Adrenal gland (tissue), 12 donors: ENCODE measurements around the gene C6orf15. TPM values are rescaled to one million over a fixed set of nuclear protein-coding genes. Genes with fewer than 3 reads are reported as not detected.

Source experiments
- DNase-seq, 7 donors: peaks; one replicate each; pipeline ENCODE4 v3.0.0-alpha.2; 2019 to 2020
- H3K27ac ChIP-seq, 5 donors: fragments of 200-600 bp; sonication (generic) in 4 of 5; 1 replicate in 3 of 5; 2 replicates in 2 of 5; pipeline versions ENCODE4 v1.5.1 to v1.8.0; 2016 to 2020; ENCODE audit warnings: mild to moderate bottlenecking in 1 of 5
- H3K27me3 ChIP-seq: fragments of 200-600 bp; 2 replicates; pipeline ENCODE4 v1.8.0; 2021
- H3K36me3 ChIP-seq, 2 donors: fragments of 200-600 bp; replicated peaks in 1 of 2; 1 replicate in 1 of 2; 2 replicates in 1 of 2; pipeline versions ENCODE4 v1.5.1 to v1.8.0; 2018 to 2022
- H3K4me1 ChIP-seq, 2 donors: fragments of 200-600 bp; replicated peaks in 1 of 2; 1 replicate in 1 of 2; 2 replicates in 1 of 2; pipeline versions ENCODE4 v1.5.1 to v1.8.0; 2018 to 2021
- H3K4me3 ChIP-seq, 4 donors: fragments of 200-600 bp; sonication (generic) in 3 of 4; one replicate each; pipeline ENCODE4 v1.5.1; 2016 to 2018
- H3K9me3 ChIP-seq, 3 donors: fragments of 200-600 bp; sonication (generic) in 1 of 3; replicated peaks in 1 of 3; 1 replicate in 2 of 3; 2 replicates in 1 of 3; pipeline versions ENCODE4 v1.5.1 to v1.8.0; 2016 to 2021
- CTCF ChIP-seq, 6 experiments: fragments of 450-650 bp in 4 of 6; fragments of 200-600 bp in 2 of 6; sonication (generic) in 1 of 6; IDR thresholded peaks; 1 replicate in 5 of 6; 2 replicates in 1 of 6; pipeline versions ENCODE4 v1.5.1 to v1.8.0; 2016 to 2021; ENCODE audit warnings: antibody characterized with exemption in 6 of 6, mild to moderate bottlenecking in 2 of 6, moderate library complexity in 1 of 6
- POLR2A ChIP-seq, 2 donors: fragments of 450-650 bp; IDR thresholded peaks; one replicate each; pipeline ENCODE4 v1.6.1; 2017; ENCODE audit warnings: antibody characterized with exemption in 2 of 2, mild to moderate bottlenecking in 2 of 2, moderate library complexity in 1 of 2
- WGBS, 4 donors: extraction: QIAGEN DNeasy Blood & Tissue Kit in 2 of 4; methylation state at CpG; one replicate each; pipeline versions ENCODE4 v1.1.5 to v1.1.7; 2013 to 2017; 5-methylcytosine and 5-hydroxymethylcytosine counted together
- intact Hi-C, 2 donors: fragments of 100-400 bp; cut with DNase I; formaldehyde crosslinking; loops; one replicate each; pipeline versions ENCODE4 v1.14.1 to v1.15.0; 2022 to 2023
- polyA plus RNA-seq, 3 donors: library from polyadenylated mRNA; stranded (reverse); fragments of 200-250 nt in 2 of 3; fragments of 350-450 nt in 1 of 3; fragmentation: Illumina TruSeq in 1 of 3; extraction: RNeasy Lipid Tissue Mini Kit (QIAGEN cat#74804) in 1 of 3; gene quantifications; one replicate each; pipeline ENCODE4 v1.2.3, GENCODE V29; 2013 to 2014
- total RNA-seq, 9 donors: library from RNA; depleted of rRNA in 4 of 9; stranded (reverse); fragments of >200 nt in 4 of 9; fragments of 120-200 nt in 1 of 9; fragmentation: NEBNext Ultra II Directional in 1 of 9; extraction: Animal tissue kit (Norgen Biotek cat#: 25700) in 1 of 9; gene quantifications; one replicate each; pipeline versions ENCODE4 v1.1.0 to v1.2.4, GENCODE V29; 2013 to 2023
- donor health status: healthy with polysubstance abuse.
- donor health status: Bipolar disorder and iron deficiency.
- donor health status: DM: yes; HTN: yes; CAD: no.
- donor health status: DM: no; HTN: no; CAD: no.
- donor health status: DM: no; HTN: no; CAD: no.
- donor health status: DM: yes; HTN: yes; CAD: no.

The C6orf15 gene
- total and polyA plus RNA-seq, 12 donors, result not detected

- DNase-seq, result no peak
- Histone ChIP-seq H3K36me3 (no peaks in the 10 kb centered on the region), H3K4me3 (no peak overlapping the region), H3K27ac (no peak overlapping the region), H3K4me1 (no peaks in the 10 kb centered on the region), H3K9me3 (no peaks in the 10 kb centered on the region), H3K27me3 (no peaks in the 10 kb centered on the region)
- intact Hi-C loops, result no loop called here
- TF ChIP-seq POLR2A (IDR thresholded peaks at IDR 0.05) (no peak), CTCF (IDR thresholded peaks at IDR 0.05) (no peak)
- WGBS, 4 donors, result 86 to 92% (median 88%) methylated on average over 3 of the region's 3 CpGs
Observed at GRCh38 chr6:31130751-31131150, 18.4 kb upstream of the C6orf15 start.

GRCh38 chr6:31129130-31129529 lies 16.8 kb upstream of the C6orf15 start:
- WGBS, 4 donors, result 43 to 47% (median 46%) methylated on average over 4 of the region's 4 CpGs
- H3K4me3 ChIP-seq, result no peak overlapping the region
- H3K36me3 ChIP-seq, result no peaks in the 10 kb centered on the region
- no peak for DNase-seq
- no peaks in the 10 kb centered on the region for H3K9me3 ChIP-seq
- no peaks in the 10 kb centered on the region for H3K27me3 ChIP-seq
- H3K4me1 ChIP-seq, result no peaks in the 10 kb centered on the region
- TF ChIP-seq CTCF (IDR thresholded peaks at IDR 0.05) (no peak), POLR2A (IDR thresholded peaks at IDR 0.05) (no peak)
- intact Hi-C loops, result no loop called here
- no peak overlapping the region for H3K27ac ChIP-seq

- DNase-seq, result peak in 6 of 7 donors; percentile 55 to 80 (median 70)
- Histone ChIP-seq H3K4me1 (no peaks in the 10 kb centered on the region), H3K27ac (no peak overlapping the region), H3K9me3 (no peaks in the 10 kb centered on the region), H3K27me3 (no peaks in the 10 kb centered on the region), H3K4me3 (no peak overlapping the region), H3K36me3 (no peaks in the 10 kb centered on the region)
- TF ChIP-seq CTCF (IDR thresholded peaks at IDR 0.05) (peak; percentile 58 to 84 (median 62)), POLR2A (IDR thresholded peaks at IDR 0.05) (no peak)
- WGBS, 4 donors, result 0 to 12% (median 5%) methylated on average over 6 to 8 of the region's 8 CpGs
- intact Hi-C loops, result no loop called here
Observed at GRCh38 chr6:31128093-31128676, 15.8 kb upstream of the C6orf15 start.

- DNase-seq, result no peak
- Histone ChIP-seq H3K9me3 (no peaks in the 10 kb centered on the region), H3K4me3 (no peak overlapping the region), H3K36me3 (no peaks in the 10 kb centered on the region), H3K27me3 (no peaks in the 10 kb centered on the region), H3K27ac (no peak overlapping the region), H3K4me1 (peaks cover 0 to 5% of the 10 kb centered on the region in 2 donors)
- 75 to 81% (median 77%) methylated on average over 15 to 16 of the region's 16 CpGs for WGBS, 4 donors
- TF ChIP-seq POLR2A (IDR thresholded peaks at IDR 0.05) (no peak), CTCF (IDR thresholded peaks at IDR 0.05) (no peak)
- intact Hi-C loops, result no loop called here
Observed at GRCh38 chr6:31126396-31127175, 14.2 kb upstream of the C6orf15 start.
